GM20431 (cell line): ENCODE measurements around the gene KREMEN1.

ENCODE experiments used
- in situ Hi-C: fragments of 300-500 bp; cut with MseI, MboI; formaldehyde crosslinking; loops from one replicate; pipeline ENCODE4 v1.15.0; 2020; ENCODE audit warnings: low sequenced_read_pairs; ENCODE audit not compliant: unreplicated experiment

Gene KREMEN1

GRCh38 chr22:29214232-29214631 lies 141.4 kb downstream of the KREMEN1 start:
- in situ Hi-C loops: no loop called here

GRCh38 chr22:29215012-29215860 lies 142.4 kb downstream of the KREMEN1 start:
- in situ Hi-C loops: no loop called here

DNA sequence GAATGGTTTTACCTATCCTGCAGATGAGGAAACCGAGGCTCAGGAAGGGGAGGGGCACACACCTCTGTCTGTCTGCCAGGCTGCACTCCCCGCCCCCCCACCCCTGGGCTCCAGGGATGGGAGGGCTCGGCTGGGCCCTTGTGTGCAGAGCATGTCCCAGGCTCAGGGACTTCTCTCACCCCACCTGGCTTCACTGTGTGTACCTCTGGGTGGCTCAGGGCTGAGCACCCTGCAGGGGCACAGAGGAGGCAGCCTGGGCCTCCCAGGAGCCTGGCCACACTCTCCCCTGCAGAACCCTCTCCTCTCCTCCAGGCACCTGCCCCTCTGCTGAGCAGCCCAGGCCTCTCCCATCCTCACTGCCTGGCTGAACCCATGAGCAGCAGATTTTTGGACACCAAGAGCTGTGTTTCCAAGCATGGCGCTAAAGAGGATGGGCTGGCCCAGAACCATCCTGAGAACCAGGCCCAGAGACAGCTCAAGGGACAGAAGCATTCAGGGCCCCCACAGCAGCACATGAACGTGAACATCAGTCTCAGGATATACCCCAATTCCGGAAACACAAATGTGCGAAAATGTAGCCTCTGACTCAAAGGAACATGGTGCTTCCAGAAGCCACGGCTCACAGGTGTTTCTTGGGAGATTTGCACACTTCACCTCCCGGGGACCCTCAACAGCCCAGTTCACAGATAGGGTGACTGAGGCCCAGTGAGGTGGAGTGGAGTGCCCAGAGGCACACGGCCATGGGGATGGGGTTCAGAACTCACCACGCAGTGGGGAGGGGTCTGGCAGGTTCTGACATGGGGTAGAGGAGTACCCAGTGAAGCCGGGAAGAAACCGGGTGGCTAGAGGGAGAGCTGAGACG lies 143.4 kb downstream of the KREMEN1 start:
- in situ Hi-C loops: no loop called here

GRCh38 chr22:29216873-29217666 lies 144.2 kb downstream of the KREMEN1 start:
- in situ Hi-C loops: no loop called here
